Central memory CD8-positive, alpha-beta T cell (primary cell): Measurements from ENCODE around the gene ADIPOR2.
"Not testable (repeated sequence)": the region's sequence is repeated elsewhere in the genome, so short reads cannot be mapped to it uniquely, and the experiment has no call there.

Source experiments
- ATAC-seq: fragments of 150-1000 bp; cut with Tn5 transposase; replicated peaks from 2 replicates; pipeline ENCODE4 v1.10.0; 2022; ENCODE audit warnings: mild to moderate bottlenecking, moderate FRiP score, moderate number of reproducible peaks; ENCODE audit not compliant: poor library complexity, severe bottlenecking; ENCODE audit errors: extremely low read depth
- DNase-seq, 2 donors: peaks; one replicate each; pipeline ENCODE4 v3.0.0; 2021; ENCODE audit warnings: low spot score in 2 of 2
- H3K27ac Mint-ChIP-seq: one replicate; pipeline ENCODE4 v1.8.0; 2022; ENCODE audit warnings: low read depth, mild to moderate bottlenecking, moderate library complexity, mixed read lengths
- H3K27me3 Mint-ChIP-seq: one replicate; pipeline ENCODE4 v1.8.0; 2022; ENCODE audit warnings: mixed read lengths
- H3K36me3 Mint-ChIP-seq: one replicate; pipeline ENCODE4 v1.8.0; 2022; ENCODE audit warnings: mild to moderate bottlenecking, moderate library complexity, mixed read lengths; ENCODE audit not compliant: insufficient read depth
- H3K4me1 Mint-ChIP-seq: one replicate; pipeline ENCODE4 v1.8.0; 2022; ENCODE audit warnings: mixed read lengths
- H3K4me3 Mint-ChIP-seq: one replicate; pipeline ENCODE4 v1.8.0; 2022; ENCODE audit warnings: mild to moderate bottlenecking, moderate library complexity, mixed read lengths
- H3K9me3 Mint-ChIP-seq: one replicate; pipeline ENCODE4 v1.8.0; 2022; ENCODE audit warnings: mixed read lengths

ADIPOR2 gene

DNA sequence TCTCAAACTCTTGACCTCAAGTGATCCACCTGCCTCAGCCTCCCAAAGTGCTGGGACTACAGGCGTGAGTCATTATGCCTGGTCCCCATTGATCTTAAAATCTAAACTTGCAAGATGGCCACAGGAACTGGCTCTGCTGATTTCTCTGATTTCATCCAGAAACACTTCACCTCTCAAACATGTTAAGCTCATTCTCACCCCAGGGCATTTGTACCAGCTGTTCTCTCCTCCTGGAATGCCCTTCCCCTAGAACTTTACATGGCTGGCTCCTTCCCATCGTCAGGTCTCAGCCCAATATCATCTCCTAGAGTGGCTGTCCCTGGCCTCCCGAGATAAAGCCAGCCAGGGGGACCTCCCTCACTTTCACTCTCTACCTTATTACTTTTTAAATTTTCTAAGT is 124.2 kb downstream of the ADIPOR2 start:
- DNase-seq (no peak), ATAC-seq (no peak)
- Mint-ChIP-seq H3K27me3 (peaks cover 36% of the 10 kb centered on the region), H3K9me3 (no peaks in the 10 kb centered on the region), H3K27ac (no peak overlapping the region), H3K4me1 (no peaks in the 10 kb centered on the region), H3K4me3 (no peak overlapping the region), H3K36me3 (peaks cover 1% of the 10 kb centered on the region)

GRCh38 chr12:1815814-1816729 is 125.2 kb downstream of the ADIPOR2 start:
- H3K27me3 Mint-ChIP-seq, result peaks cover 45% of the 10 kb centered on the region
- no peak for DNase-seq
- H3K4me1 Mint-ChIP-seq, result peaks cover 5% of the 10 kb centered on the region
- H3K4me3 Mint-ChIP-seq, result no peak overlapping the region
- peaks cover 1% of the 10 kb centered on the region for H3K36me3 Mint-ChIP-seq
- no peaks in the 10 kb centered on the region for H3K9me3 Mint-ChIP-seq
- ATAC-seq, result no peak
- H3K27ac Mint-ChIP-seq, result no peak overlapping the region

DNA sequence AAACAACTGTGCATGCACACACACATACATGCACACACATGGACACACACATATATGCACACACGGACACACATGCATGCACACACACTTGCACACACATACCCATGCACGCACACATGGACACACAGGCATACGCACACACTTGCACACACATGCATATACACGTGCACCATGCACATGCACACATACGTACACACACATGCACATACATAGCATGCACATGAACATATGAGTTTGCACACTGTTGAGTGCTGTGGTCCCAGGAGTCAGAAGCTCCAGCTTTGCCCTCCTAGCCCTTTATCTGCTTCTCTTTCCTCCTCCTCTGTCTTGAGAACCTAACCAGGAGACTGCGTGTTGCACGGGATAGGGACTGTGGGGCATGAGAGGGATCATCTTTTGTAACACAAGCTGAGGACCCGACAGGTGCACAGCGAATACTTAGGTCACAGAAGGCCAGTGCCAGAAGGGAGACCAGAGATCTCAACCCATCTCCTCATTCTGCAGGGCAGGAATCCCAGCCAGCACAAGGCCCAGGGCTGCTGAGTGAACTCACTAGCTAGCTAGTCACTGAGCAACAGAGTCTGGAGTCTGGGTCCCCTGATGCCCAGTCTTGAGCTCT is 126.0 kb downstream of the ADIPOR2 start:
- H3K36me3 Mint-ChIP-seq, result peaks cover 1% of the 10 kb centered on the region
- H3K4me3 Mint-ChIP-seq, result no peak overlapping the region
- H3K27me3 Mint-ChIP-seq, result peaks cover 53% of the 10 kb centered on the region
- ATAC-seq, result no peak
- H3K9me3 Mint-ChIP-seq, result no peaks in the 10 kb centered on the region
- H3K27ac Mint-ChIP-seq, result no peak overlapping the region
- peaks cover 5% of the 10 kb centered on the region for H3K4me1 Mint-ChIP-seq
- DNase-seq, result no peak

- not testable (repeated sequence) for H3K27ac Mint-ChIP-seq, H3K36me3 Mint-ChIP-seq, H3K9me3 Mint-ChIP-seq, DNase-seq, H3K4me1 Mint-ChIP-seq, H3K4me3 Mint-ChIP-seq, ATAC-seq
- H3K27me3 Mint-ChIP-seq, result peaks cover 64% of the 10 kb centered on the region
Measured at GRCh38 chr12:1817928-1818327, 127.1 kb downstream of the ADIPOR2 start.

DNA sequence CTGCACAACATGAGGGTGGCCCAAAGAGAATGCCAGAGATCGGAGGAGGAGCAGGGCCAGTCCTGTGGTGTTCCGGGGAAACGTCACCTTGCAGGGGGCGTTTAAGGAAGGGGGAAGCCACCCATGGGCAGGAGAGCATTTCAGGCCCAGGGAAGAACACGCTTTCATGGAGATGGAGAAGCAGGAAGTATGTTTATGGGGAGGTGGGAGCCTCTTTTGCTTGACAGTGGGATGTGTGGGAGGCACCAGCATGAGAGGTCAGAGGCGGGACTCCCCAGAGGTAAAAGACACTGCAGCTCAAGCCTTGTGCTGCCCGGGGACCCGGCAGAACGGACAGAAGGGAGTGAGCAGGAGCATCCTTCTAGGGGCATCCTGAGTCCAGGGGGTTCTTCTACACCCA is 128.2 kb downstream of the ADIPOR2 start:
- no peak for ATAC-seq
- no peak for DNase-seq
- Mint-ChIP-seq H3K27ac (no peak overlapping the region), H3K27me3 (peaks cover 70% of the 10 kb centered on the region), H3K4me1 (peaks cover 5% of the 10 kb centered on the region), H3K4me3 (no peak overlapping the region), H3K36me3 (peaks cover 1% of the 10 kb centered on the region), H3K9me3 (no peaks in the 10 kb centered on the region)

DNA sequence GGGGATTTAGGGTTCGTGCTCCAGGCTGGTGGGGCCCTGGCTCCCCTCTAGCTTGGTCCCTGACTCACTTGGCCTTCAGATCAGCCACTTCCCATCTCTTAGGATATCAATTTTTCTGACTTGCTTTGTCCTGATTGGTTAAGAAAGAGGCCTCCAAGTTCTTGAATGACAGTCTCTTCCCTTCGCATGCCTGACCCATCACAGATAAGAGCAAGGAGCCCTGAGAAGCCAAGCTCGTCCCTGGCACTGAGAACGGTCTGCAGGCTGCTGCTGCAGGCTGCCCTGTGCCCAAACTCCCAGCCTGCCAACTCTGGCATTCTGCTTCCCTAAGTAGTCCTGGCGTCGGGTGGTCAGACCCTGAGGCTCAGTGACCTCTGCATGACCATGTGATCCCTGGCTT is 128.7 kb downstream of the ADIPOR2 start:
- ATAC-seq (no peak), DNase-seq (no peak)
- H3K27me3 Mint-ChIP-seq, result peaks cover 70% of the 10 kb centered on the region
- H3K9me3 Mint-ChIP-seq, result no peaks in the 10 kb centered on the region
- H3K4me3 Mint-ChIP-seq, result no peak overlapping the region
- H3K4me1 Mint-ChIP-seq, result peaks cover 5% of the 10 kb centered on the region
- H3K36me3 Mint-ChIP-seq, result peaks cover 1% of the 10 kb centered on the region
- H3K27ac Mint-ChIP-seq, result no peak overlapping the region

- H3K27me3 Mint-ChIP-seq, result peaks cover 65% of the 10 kb centered on the region
- H3K27ac Mint-ChIP-seq, result no peak within 1 kb of the TSS
- H3K9me3 Mint-ChIP-seq, result no peaks in the 10 kb centered on the region
- no peak within 1 kb of the TSS for H3K4me3 Mint-ChIP-seq
- no peak for ATAC-seq
- peaks cover 5% of the 10 kb centered on the region for H3K4me1 Mint-ChIP-seq
- no peak for DNase-seq
- H3K36me3 Mint-ChIP-seq, result no peaks in the 10 kb centered on the region
Measured at GRCh38 chr12:1820191-1820895, 129.5 kb downstream of the ADIPOR2 start, which contains the start of gene LRTM2. TSS of gene LRTM2 (plus strand) at chr12:1820565. CDS start at chr12:1828149, 7,584 bp downstream.

DNA sequence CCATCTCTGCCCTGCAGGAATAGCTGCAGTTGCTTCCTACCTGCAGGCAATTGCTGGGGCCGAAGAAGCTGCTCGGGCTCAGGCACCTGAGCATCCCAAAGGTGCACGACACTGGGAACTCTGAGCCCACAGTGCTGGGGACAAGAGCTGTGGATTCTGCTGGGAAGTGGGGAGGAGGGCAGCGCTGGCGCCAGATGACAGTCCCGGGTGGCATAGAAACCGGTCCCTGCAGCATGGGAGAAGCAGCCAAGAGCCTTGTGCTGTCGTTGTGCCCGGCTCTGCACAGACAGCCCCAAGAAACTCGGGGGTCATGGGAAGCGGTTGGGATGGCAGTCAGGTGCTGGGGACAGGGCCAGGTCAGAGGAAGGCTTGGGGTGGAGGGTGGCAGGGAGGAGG is 130.0 kb downstream of the ADIPOR2 start:
- Mint-ChIP-seq H3K27me3 (peaks cover 59% of the 10 kb centered on the region), H3K4me1 (peaks cover 5% of the 10 kb centered on the region), H3K36me3 (no peaks in the 10 kb centered on the region), H3K9me3 (no peaks in the 10 kb centered on the region), H3K4me3 (no peak overlapping the region), H3K27ac (no peak overlapping the region)
- no peak for DNase-seq
- no peak for ATAC-seq

DNA sequence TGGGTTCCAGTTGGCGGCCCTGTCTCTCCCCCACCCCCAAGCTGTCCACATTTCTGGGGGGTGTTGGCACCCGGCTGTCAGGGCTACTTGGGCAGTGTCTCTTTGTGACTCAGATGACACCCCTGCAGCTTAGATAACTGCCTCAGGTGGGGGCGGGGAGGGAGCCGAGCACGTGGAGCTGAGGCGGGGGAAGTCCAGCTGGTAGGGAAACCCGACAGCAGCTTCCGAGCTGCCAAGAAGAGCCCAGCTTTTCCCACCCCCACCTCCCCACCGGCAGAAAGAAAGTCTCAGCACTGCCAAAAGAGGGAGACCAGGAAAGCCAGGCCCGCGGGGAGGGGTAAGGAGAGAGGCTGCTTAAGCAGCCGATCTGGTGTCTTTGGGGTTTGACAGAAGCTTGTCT is 130.9 kb downstream of the ADIPOR2 start:
- DNase-seq, result no peak
- H3K27me3 Mint-ChIP-seq, result peaks cover 50% of the 10 kb centered on the region
- peaks cover 5% of the 10 kb centered on the region for H3K4me1 Mint-ChIP-seq
- ATAC-seq, result no peak
- no peak overlapping the region for H3K27ac Mint-ChIP-seq
- H3K36me3 Mint-ChIP-seq, result no peaks in the 10 kb centered on the region
- no peaks in the 10 kb centered on the region for H3K9me3 Mint-ChIP-seq
- no peak overlapping the region for H3K4me3 Mint-ChIP-seq

DNA sequence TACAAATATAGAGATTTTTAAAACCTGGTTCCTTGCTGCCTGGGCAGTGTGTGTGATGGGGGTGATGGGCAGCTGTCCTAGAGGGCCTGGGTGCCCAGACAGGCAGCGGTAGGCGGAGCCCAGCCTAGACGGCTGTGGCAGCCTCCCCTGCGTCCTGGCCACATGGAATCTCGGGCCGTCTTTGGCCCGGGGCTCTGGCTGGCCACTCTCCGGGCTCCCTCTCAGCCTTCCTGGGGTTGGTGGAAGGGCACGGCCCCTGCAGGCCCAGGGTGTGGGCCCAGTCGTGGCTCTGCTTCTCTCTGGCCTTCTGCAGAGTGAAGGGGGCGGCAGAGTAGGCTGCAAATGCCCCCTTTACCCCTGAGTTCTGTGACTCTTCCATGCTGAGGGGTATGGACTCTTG is 131.8 kb downstream of the ADIPOR2 start:
- DNase-seq (no peak), ATAC-seq (no peak)
- Mint-ChIP-seq H3K27me3 (peaks cover 50% of the 10 kb centered on the region), H3K36me3 (no peaks in the 10 kb centered on the region), H3K4me1 (peaks cover 5% of the 10 kb centered on the region), H3K9me3 (no peaks in the 10 kb centered on the region), H3K27ac (no peak overlapping the region), H3K4me3 (no peak overlapping the region)

GRCh38 chr12:1823237-1823636 is 132.4 kb downstream of the ADIPOR2 start:
- Mint-ChIP-seq H3K27ac (no peak overlapping the region), H3K36me3 (no peaks in the 10 kb centered on the region), H3K4me1 (peaks cover 5% of the 10 kb centered on the region), H3K27me3 (peaks cover 51% of the 10 kb centered on the region), H3K9me3 (no peaks in the 10 kb centered on the region), H3K4me3 (no peak overlapping the region)
- no peak for DNase-seq
- ATAC-seq, result no peak

DNA sequence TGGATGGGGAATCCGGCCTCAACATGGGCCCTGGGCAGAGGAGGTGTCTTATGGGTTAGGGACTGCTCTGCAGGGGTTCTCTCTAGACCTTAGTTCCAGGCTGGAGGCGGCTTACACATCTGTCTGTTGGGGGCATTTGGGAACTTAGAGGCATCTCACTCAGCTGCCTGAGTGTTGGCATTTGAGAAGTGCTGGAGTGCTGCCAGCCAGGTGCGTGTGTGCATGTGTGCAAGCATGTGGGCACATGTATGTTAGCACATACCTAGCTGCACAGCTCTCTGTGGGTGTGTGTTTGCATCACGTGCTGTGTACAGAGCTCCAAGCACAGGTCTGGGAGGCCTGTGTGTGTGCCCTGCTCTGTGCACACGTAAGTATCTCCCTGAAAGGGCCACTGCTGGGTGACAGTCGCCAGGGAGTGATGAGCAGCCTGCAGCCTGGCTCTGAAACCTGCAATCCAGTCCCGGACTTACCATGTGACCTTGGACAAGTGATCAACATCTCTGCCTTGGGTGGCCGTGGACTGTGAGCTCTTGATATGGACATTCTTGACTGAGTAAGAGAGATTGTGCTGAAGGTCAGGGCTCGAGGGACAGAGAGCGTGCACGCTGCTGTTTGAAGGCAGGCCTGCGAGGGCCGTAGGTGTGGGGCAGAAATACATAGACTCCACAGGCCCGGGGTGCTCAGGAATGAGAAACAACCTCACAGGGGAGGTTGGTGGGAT is 134.7 kb downstream of the ADIPOR2 start:
- Mint-ChIP-seq H3K27me3 (peaks cover 48% of the 10 kb centered on the region), H3K4me1 (peaks cover 1% of the 10 kb centered on the region), H3K36me3 (no peaks in the 10 kb centered on the region), H3K4me3 (no peak overlapping the region), H3K27ac (no peak overlapping the region), H3K9me3 (no peaks in the 10 kb centered on the region)
- ATAC-seq, result no peak
- DNase-seq, result no peak
